ENCODE results near the gene OTOG.

The OTOG gene

GRCh38 chr11:17531071-17531600, 15.9 kb upstream of the OTOG start:
- DNase-seq (ENCODE audit: low read depth): no peak
- no peak for TF ChIP-seq CTCF (conservative IDR thresholded peaks at IDR 0.05; ENCODE audit: low read depth, low read length)
- no peak overlapping the region for H3K4me3 ChIP-seq (ENCODE audit: low read length)

DNA sequence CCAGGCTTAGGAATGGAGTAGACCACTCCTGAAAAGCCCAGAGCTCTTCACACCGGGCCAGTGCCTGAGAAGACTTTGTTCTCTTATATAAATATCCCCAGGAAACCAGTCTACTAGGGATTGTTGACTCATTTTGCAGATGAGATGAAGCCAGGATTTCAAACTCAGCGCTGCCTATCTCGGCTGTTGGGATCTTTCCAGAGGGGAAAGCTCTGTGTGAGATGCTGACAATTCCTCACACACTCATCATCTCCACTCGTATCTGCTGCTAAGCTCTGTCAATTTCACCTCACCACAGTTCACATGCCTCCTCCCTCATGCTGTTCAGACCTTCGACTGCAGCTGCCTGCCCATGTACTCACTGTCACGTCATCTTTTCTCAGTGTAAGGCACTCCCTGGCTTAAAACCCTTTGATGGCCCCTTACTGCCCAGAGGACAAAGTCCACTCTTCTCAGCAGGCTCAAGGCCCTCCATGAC, 15.4 kb upstream of the OTOG start:
- no peak overlapping the region for H3K4me3 ChIP-seq (ENCODE audit: low read length)
- no peak for DNase-seq (ENCODE audit: low read depth)
- no peak for TF ChIP-seq CTCF (conservative IDR thresholded peaks at IDR 0.05; ENCODE audit: low read depth, low read length)

DNA sequence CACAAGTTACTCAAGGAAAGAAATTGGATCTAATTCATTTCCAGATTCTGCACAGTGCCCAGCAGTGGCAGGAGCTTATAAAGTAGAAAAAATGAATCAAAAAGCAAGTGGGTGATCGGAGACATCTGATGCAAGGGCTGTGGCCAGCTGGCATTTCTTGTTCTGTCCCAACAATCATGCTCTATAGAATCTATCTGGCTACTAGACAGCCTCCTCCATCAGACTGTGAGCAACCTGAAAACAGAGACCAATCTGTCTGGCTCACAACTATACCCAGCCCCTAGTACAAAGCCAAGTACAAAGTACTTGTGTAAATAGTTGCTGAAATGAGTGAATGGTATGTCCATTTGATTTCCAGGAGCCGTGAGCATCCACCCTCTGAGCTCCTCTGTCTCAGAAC, 14.3 kb upstream of the OTOG start:
- DNase-seq (ENCODE audit: low read depth): no peak
- no peak overlapping the region for H3K4me3 ChIP-seq (ENCODE audit: low read length)
- no peak for TF ChIP-seq CTCF (conservative IDR thresholded peaks at IDR 0.05; ENCODE audit: low read depth, low read length)

DNA sequence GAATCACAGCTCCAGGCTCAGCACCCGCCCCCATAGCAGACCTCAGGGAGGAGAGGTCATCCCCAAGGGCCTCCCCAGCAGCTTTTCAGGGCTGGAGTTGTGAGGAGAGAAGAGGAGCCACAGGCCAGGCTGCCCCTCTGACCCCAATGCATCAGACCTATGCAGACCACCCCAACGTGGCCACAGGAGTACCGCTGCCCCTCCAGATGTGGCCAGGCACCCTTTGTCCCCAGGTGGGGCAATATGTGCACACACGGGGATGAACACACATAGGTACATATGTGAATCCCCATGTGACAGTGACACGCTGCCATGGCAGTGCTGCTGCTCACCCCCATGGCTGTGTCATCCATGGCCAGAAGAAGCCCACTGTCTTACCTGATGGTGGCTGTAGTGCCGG, 13.7 kb upstream of the OTOG start:
- no peak for DNase-seq (ENCODE audit: low read depth)
- H3K4me3 ChIP-seq (ENCODE audit: low read length): no peak overlapping the region
- no peak for TF ChIP-seq CTCF (conservative IDR thresholded peaks at IDR 0.05; ENCODE audit: low read depth, low read length)

- TF ChIP-seq CTCF (conservative IDR thresholded peaks at IDR 0.05; ENCODE audit: low read depth, low read length): no peak
- no peak overlapping the region for H3K4me3 ChIP-seq (ENCODE audit: low read length)
- DNase-seq (ENCODE audit: low read depth): no peak
Observed at GRCh38 chr11:17533778-17534415, 13.2 kb upstream of the OTOG start.

- DNase-seq (ENCODE audit: low read depth): no peak
- no peak for TF ChIP-seq CTCF (conservative IDR thresholded peaks at IDR 0.05; ENCODE audit: low read depth, low read length)
- H3K4me3 ChIP-seq (ENCODE audit: low read length): no peak overlapping the region
Observed at GRCh38 chr11:17535488-17535887, 11.6 kb upstream of the OTOG start.

DNA sequence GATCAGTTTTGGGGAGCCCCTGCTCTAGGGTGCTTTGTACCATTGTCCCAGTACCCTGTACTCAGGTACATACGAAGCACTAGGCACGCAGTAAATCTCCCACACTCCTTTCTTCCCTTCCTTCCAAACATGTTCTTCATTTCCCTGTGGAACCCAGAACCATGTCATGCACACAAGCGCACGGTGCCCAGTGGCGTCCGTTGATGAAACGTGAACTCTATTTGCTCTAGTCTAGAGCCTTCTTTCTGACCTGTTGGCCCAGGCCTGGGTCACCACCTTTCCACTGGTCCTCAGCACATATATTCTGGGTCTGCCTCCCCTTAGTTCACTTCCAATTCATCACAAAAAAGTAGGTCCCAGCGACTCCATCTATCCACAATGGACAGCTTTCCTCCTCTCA, 9.8 kb upstream of the OTOG start:
- TF ChIP-seq CTCF (conservative IDR thresholded peaks at IDR 0.05; ENCODE audit: low read depth, low read length): no peak
- H3K4me3 ChIP-seq (ENCODE audit: low read length): no peak overlapping the region
- DNase-seq (ENCODE audit: low read depth): no peak

All from retinal pigment epithelial cell (primary cell).